Adipose tissue (tissue), 3 donors: Measurements from ENCODE around the gene ARHGEF6. TPM values are rescaled to one million over a fixed set of nuclear protein-coding genes. Genes with fewer than 3 reads are reported as not detected.
"Not testable (repeated sequence)": the region's sequence is repeated elsewhere in the genome, so short reads cannot be mapped to it uniquely, and the experiment has no call there.

Source experiments
- H3K27ac ChIP-seq: one replicate; pipeline ENCODE4 v1.5.1; 2013; ENCODE audit warnings: low read depth, low read length
- WGBS, 3 donors: extraction: QIAGEN DNeasy Blood & Tissue Kit; methylation state at CpG; one replicate each; pipeline ENCODE4 v1.1.7; 2013; 5-methylcytosine and 5-hydroxymethylcytosine counted together
- polyA plus RNA-seq, 3 donors: library from polyadenylated mRNA; stranded (reverse); fragments of 200-250 nt; gene quantifications; one replicate each; pipeline ENCODE4 v1.2.3, GENCODE V29; 2013
- donor health status: healthy with polysubstance abuse.
- donor health status: Bipolar disorder and iron deficiency.
- donor health status: healthy.

ARHGEF6 gene, protein sequence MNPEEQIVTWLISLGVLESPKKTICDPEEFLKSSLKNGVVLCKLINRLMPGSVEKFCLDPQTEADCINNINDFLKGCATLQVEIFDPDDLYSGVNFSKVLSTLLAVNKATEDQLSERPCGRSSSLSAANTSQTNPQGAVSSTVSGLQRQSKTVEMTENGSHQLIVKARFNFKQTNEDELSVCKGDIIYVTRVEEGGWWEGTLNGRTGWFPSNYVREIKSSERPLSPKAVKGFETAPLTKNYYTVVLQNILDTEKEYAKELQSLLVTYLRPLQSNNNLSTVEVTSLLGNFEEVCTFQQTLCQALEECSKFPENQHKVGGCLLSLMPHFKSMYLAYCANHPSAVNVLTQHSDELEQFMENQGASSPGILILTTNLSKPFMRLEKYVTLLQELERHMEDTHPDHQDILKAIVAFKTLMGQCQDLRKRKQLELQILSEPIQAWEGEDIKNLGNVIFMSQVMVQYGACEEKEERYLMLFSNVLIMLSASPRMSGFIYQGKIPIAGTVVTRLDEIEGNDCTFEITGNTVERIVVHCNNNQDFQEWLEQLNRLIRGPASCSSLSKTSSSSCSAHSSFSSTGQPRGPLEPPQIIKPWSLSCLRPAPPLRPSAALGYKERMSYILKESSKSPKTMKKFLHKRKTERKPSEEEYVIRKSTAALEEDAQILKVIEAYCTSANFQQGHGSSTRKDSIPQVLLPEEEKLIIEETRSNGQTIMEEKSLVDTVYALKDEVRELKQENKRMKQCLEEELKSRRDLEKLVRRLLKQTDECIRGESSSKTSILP
- polyA plus RNA-seq = 10 to 100 TPM in 2 of 3 donors, 1 to 10 TPM in 1; 2.7 to 46.5 (median 19.7) TPM

DNA sequence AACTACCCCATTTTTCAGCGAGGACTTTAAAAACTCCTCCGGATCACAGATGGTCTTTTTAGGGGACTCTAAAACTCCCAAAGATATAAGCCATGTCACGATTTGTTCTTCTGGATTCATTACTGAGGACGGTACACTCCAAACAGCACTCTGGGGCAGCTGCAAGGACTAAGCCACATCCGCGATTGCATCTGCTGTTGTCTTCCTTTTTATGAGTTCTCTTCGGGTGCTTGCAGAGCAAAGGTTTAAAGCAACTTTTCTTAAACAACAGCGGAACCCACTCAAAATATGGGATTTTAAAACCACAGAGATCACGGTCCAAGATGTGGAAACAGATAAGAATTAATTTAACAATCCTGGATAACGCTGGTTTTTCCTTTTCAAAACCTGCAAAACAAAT, at the start of gene ARHGEF6:
ARHGEF6 (minus strand) TSS at position 170 of the 400 bp plus-strand sequence; CDS start at position 120, 50 bp downstream.
- H3K27ac ChIP-seq = no peak within 1 kb of the TSS
- WGBS, 3 donors = 18 to 53% (median 27%) methylated on average over 10 of the region's 10 CpGs

DNA sequence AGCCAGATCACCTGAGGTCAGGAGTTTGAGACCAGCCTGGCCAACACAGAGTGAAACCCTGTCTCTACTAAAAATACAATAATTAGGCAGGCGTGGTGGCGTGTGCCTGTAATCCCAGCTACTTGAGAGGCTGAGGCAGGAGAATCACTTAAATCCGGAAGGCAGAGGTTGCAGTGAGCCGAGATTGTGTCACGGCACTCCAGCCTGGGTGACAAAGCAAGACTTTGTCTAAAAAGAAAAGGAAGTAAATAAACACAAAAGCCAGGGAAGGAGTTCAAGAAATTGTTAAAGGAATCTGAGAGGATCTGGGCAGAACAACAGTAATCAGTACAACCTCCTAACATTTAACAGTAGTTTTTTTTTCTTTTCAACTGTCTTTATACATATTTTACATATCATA, 48.7 kb upstream of the ARHGEF6 start:
- 51 to 85% (median 82%) methylated on average over 4 to 5 of the region's 5 CpGs for WGBS, 3 donors
- H3K27ac ChIP-seq = no peak overlapping the region

DNA sequence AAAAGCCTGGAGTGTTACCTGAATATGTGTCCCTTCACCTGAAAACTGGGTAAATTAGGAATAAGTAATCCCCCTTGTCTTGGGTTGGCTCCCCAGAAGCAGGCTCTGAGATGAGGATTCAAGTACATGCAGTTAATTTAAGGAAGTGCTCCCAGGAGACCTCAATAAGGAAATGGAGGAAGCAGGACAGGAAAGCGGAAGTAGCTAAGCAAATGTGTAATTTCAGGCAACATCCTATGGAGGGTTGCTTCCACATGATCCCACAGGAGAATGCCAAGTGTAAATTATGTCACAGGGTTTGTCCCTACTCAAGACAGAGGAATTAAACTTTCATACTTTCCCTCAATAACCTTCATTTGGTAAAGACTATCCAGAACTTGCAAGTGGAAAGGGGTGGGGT, 48.1 kb upstream of the ARHGEF6 start:
- WGBS, 3 donors = 50 to 86% (median 58%) methylated on average over 1 of the region's 1 CpG
- no peak overlapping the region for H3K27ac ChIP-seq

DNA sequence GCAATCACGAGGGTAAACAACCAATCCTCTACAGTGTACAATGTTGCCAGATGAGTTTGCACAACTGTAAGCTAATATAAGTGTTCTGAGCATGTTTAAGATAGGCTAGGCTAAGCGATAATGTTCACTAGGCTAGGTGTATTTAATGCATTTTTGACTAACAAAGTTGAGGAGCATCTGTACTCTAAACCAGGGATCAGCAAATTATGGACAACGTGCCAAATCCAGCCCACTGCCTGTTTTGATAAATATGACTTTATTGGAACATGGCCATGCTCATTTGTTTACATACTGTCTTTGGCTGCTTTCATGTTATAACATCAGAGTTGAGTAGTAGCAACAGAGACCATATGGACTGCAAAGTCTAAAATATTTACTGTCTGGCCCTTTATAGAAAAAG, 46.3 kb upstream of the ARHGEF6 start:
- H3K27ac ChIP-seq = no peak overlapping the region
- 31 to 62% (median 50%) methylated on average over 3 of the region's 3 CpGs for WGBS, 3 donors

DNA sequence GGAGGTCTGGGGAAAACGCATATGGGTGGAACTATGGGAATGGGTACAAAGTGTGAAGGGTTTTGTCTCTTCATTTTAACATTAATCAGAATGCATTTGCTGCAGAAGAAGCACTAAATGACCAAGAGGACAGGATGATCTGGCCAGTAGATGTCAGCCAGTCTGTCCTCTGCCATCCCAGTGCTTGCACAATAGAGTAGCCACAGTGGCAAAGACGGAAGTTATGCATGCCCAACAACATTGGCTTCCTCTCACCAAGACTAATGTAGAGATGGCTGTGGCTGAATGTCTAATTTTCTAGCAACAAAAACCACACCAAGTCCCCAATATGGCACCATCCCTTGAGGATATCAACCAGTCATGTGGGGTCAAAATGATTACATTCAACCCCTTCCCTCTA, 45.0 kb upstream of the ARHGEF6 start:
- no peak overlapping the region for H3K27ac ChIP-seq
- WGBS, 3 donors = 85 to 97% (median 85%) methylated on average over 2 of the region's 2 CpGs

DNA sequence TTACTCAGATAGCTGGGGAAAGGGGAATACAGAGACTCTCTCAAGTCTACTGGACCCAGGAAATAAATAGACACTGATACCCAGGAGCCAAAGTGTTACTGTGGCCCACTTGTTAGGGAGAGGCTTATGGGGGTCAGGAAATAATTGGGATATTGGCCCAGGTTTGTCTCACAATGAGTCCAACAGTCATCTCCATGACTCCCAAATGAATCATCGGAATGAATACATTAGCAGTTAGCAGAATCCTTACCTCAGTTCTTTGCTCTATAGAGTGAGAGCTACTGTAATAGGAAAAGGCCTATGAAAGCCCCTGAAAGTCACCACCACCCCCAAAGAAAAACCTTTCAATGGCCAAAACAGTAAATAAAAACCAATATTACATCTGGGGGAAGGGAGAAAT, 42.4 kb upstream of the ARHGEF6 start:
- no peak overlapping the region for H3K27ac ChIP-seq
- WGBS, 3 donors = 80 to 100% (median 97%) methylated on average over 1 of the region's 1 CpG

DNA sequence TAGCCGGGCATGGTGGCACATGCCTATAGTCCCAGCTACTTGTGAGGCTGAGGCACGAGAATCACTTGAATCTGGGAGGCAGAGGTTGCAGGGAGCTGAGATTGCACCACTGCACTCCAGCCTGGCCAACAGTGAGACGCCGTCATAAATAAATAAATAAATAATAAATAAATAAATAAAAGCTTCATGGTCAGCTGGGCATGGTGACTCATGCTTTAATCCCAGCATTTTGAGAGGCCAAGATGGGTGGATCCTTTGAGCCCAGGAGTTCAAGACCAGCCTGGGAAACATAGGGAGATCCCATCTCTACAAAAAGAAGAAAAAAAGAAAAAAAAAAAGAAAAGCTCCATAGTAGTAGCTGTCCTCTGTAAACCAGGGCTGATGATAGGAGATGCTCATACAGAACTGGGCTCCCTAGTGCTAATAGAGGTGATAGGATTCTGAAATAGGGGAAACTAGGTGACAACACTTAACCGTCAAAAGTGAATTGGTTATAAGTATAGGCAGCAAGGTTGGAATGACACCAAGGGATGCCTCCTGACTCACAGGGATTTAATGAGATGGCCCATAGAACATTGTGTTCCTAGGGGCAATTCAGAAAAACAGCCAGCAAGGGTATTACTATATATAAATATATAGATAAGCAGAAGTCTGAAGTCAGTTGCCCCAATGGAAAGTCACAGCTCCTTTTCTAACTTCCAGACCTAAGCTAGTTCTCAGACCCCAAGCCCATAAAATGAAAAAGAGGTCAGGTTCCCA, 41.8 kb upstream of the ARHGEF6 start:
- 71 to 97% (median 86%) methylated on average over 5 of the region's 5 CpGs for WGBS, 3 donors
- no peak overlapping the region for H3K27ac ChIP-seq

DNA sequence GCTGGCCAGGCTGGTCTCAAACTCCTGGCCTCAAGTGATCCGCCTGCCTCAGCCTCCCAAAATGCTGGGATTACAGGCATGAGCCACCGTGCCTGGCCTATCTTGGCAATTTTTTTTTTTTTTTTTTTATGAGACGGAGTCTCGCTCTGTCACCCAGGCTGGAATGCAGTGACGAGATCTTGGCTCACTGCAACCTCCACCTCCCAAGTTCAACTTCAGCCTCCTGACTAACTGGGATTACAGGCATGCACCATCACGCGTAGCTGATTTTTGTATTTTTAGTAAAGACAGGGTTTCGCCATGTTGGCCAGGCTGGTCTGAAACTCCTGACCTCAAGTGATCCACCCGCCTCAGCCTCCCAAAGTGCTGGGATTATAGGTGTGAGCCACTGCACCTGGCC, 39.0 kb upstream of the ARHGEF6 start:
- not testable (repeated sequence) for H3K27ac ChIP-seq
- WGBS, 3 donors = 92 to 99% (median 92%) methylated on average over 8 to 9 of the region's 9 CpGs

DNA sequence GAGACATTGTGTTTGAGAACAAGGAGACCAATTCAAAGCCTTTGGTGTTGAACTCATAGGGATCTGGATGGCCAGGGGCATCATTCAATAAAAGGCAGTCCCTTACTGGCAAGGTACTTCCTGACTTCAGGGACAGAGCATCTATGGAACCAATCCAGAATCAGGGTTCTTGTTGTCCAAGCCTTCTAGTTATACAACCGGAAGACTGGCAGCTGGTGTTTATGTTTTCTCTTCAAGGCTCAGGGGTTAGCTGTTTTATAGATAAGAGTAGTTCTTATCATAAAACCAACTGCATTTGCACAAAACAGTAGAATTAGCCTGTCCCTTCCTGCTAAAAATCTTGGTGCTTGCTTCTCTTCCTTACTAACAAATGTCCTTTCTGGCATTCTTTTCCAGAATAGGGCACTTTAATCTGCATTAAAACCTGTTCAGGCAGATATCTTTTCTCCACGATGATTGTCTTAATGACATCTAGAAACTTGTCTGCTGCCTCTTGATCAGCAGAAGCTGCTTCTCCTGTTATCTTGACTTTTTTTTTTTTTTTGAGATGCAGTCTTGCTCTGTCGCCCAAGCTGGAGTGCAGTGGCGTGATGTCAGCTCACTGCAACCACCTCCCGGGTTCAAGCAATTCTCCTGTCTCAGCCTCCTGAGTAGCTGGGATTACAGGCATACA, 38.4 kb upstream of the ARHGEF6 start:
- WGBS, 3 donors = 69 to 85% (median 84%) methylated on average over 5 of the region's 5 CpGs
- H3K27ac ChIP-seq = no peak overlapping the region

DNA sequence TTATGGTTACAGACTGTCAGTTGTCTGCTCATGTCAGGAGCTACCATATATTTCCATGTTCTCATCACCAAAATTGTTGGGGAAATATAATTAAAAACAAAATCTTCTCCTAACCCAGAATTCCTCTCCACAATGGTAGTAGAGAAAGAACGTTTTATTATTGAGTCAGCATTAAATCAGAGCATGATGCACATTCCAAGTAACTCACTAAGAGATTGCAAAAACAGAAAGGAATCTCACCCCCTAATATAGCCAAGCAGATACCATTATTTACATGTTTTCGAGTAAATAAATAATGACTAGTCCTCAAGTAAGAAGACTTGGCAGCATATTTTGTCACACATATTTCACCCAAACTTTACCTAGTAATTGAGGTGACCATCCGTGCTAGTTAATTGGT, 36.2 kb upstream of the ARHGEF6 start:
- WGBS, 3 donors = 66 to 75% (median 75%) methylated on average over 3 of the region's 3 CpGs
- no peak overlapping the region for H3K27ac ChIP-seq

DNA sequence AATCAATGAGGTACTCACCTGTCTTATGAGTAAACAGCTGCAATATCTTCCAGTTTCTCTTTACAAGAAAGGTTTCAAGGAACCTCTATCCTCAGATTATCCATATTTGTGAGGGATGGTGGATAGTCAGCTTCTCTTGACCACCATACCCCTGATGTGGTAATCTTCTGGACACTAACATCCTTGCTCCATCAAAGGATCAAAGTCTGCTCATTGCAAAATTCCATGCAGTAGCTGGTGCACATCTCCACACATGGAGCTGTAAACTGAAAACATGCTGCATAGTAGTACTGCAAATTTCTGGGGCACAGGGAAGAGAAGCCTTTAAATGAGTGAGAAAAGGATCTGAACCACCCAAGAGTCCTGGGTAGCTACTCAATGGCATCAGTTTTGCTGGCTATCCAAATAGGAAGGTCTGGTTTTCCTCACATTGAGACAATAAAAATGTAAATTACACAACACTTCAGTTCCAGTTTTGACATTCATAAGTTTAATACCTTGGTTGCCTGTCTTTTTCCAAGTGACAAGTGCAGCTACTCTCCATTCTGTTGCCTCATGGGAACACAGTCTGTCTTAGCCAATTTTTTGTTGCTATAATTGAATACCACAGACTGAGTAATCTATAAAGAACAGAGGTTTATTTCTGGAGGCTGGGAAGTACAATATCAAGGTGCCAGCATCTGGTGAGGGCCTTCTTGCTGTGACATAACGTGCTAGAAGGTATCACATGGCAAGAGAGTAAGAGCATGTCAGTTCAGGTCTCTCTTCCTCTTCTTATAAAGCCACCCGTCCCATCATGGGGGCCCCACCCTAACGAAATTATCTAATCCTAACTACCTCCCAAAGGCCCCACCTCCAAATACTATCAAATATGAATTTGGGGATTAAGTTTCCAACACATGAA, 34.4 kb upstream of the ARHGEF6 start:
- no peak overlapping the region for H3K27ac ChIP-seq
- 56 to 90% (median 83%) methylated on average over 3 of the region's 3 CpGs for WGBS, 3 donors

DNA sequence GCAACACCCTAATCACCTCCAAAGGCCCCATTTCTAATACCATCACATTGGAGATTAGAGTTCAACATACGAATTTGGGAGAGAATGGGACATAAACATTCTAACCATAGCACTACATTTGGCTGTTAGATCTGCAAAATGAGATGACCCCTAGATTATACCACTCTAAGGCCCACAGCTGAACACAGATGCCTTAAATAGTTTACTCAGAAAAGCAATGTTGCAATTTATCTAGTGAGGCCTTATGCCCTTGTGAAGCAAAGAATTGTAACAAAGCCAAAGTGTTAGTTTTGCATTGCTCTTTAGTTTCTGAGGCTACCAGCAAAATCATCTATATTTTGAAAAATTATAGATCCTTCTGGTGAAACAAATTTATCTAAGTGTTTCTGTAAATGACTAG, 31.6 kb upstream of the ARHGEF6 start:
- WGBS, 3 donors = 42 to 88% (median 86%) methylated on average over 1 of the region's 1 CpG
- H3K27ac ChIP-seq = no peak overlapping the region

DNA sequence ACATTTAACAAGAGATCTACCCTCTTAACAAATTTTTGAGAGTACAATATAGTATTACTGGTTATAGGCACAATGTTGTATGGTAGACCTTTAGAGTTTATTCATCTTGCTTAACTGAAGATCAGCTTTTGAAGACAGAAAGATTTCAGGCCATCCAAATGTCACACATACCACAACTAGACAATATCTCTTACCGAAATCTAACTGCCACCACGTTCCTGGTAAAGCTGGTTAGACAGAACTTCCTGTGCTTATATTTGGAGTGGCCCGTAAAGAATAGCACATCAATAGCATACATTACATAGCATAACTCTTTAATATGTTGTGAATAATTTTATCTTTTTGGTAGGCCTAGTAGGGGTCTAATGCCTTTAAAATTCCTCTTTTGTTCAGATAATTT, 29.8 kb upstream of the ARHGEF6 start:
- no peak overlapping the region for H3K27ac ChIP-seq
- WGBS, 3 donors = 59 to 91% (median 63%) methylated on average over 3 of the region's 3 CpGs

DNA sequence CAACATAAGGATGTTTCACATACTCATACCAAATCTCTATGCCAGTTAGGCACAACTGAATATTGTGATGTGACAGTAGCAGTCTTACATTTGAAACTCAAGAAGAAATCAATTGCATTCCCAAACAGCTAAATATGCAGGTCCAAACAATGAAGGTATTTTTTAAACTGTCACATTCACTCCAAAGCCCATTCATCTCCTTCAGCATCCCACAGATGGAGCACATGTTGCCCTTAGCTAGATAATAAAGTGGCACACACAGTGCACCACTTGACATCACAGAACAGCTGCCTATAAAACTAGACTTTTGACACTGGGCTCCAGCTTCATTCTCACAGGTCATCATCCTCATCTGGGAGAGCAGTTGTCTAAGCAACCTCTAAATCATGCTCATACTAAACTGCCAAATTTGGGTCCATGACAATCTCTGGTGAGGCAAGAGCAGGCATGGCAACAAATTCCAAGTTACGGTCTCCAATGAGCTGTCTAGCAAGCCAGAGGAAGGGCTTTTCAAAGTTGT, 26.2 kb upstream of the ARHGEF6 start:
- 82 to 100% (median 94%) methylated on average over 1 of the region's 1 CpG for WGBS, 3 donors
- no peak overlapping the region for H3K27ac ChIP-seq

DNA sequence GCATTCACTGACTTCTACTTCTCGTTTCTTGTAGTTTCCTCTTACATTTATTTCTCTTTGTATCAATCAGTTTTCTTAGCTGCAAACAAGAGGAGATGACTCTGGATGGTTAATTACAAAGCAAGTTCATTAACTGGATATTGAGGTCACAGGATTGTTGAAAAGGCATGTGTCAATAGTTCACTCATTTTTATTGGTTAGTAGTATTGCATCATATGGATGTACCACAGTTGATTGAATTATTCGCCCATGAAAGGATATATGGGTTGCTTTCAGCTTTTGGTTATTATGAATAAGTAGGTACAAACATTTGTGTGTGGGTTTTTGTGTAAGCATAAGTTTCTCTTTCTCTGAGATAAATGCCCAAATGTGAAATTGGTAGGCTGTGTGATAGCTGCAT, 21.8 kb upstream of the ARHGEF6 start:
- H3K27ac ChIP-seq = no peak overlapping the region
- WGBS, 3 donors = 69 to 90% (median 76%) methylated on average over 2 of the region's 2 CpGs

DNA sequence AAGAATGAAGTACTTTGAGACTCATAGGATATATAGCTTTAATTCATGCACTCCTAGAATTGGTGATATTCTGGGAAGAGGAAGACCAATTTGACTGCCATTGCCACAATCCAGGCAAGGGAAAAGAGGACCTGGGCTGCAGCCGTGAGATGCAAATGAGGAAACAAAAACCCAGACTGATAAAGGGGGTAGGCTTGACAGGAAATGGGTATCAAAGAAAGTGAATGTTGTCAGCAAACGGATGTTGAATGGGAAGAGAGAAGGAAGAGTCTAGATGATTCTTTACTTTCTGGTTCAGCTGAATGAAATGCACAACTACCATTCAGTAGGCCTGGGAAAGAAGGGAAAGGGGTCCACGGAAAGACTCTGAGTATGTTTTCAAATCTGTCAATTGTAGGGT, 17.1 kb upstream of the ARHGEF6 start:
- no peak overlapping the region for H3K27ac ChIP-seq
- WGBS, 3 donors = 45 to 65% (median 47%) methylated on average over 3 of the region's 3 CpGs

DNA sequence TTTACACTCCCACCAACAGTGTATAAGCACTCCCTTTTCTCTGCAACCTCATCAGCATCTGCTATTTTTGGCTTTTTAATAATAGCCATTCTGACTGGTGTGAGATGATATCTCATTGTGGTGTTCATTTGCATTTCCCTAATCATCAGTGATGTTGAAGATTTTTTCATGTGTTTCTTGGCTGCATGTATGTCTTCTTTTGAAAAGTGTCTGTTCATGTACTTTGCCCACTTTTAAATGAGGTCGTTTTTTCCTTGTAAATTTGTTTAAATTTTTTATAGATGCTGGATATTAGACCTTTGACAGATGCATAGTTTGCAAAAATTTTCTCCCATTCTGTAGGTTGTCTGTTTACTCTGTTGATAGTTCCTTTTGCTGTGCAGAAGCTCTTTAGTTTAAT, 14.4 kb upstream of the ARHGEF6 start:
- not testable (repeated sequence) for H3K27ac ChIP-seq
- WGBS, 3 donors = 55 to 94% (median 80%) methylated on average over 1 of the region's 1 CpG
